GM18511 (cell line): ENCODE measurements around the gene WBP11.

Source experiments
- ATAC-seq: cut with Tn5 transposase; IDR thresholded peaks from one replicate; pipeline ENCODE4 v1.9.1; 2021; ENCODE audit warnings: mild to moderate bottlenecking, moderate library complexity; ENCODE audit not compliant: unreplicated experiment

The WBP11 gene

GRCh38 chr12:14803011-14803829, at the start of gene WBP11, which contains the start of gene C12orf60:
Gene WBP11, minus strand, starts transcription at chr12:14803478. Its CDS starts 2,095 bp downstream, at chr12:14801383.
Gene C12orf60, plus strand, starts transcription at chr12:14803670. Its CDS starts 19,266 bp downstream, at chr12:14822936.
- ATAC-seq: peak; percentile 99

- no peak for ATAC-seq
Measured at GRCh38 chr12:14852880-14853279, 49.6 kb upstream of the WBP11 start.

- peak; percentile 80 for ATAC-seq
Measured at GRCh38 chr12:14850929-14851663, 47.8 kb upstream of the WBP11 start.

- ATAC-seq: no peak
Measured at GRCh38 chr12:14849661-14850060, 46.4 kb upstream of the WBP11 start.

- no peak for ATAC-seq
Measured at GRCh38 chr12:14846876-14847580, 43.8 kb upstream of the WBP11 start.

- no peak for ATAC-seq
Measured at GRCh38 chr12:14846042-14846587, 42.8 kb upstream of the WBP11 start.

- ATAC-seq: no peak
Measured at GRCh38 chr12:14845350-14845750, 42.1 kb upstream of the WBP11 start.

- ATAC-seq: no peak
Measured at GRCh38 chr12:14844401-14844800, 41.1 kb upstream of the WBP11 start.

GRCh38 chr12:14843425-14843887, 40.2 kb upstream of the WBP11 start, which contains the start of gene ART4:
Gene ART4, minus strand, starts transcription at chr12:14843526. Its CDS starts 413 bp downstream, at chr12:14843113.
- ATAC-seq: no peak

- no peak for ATAC-seq
Measured at GRCh38 chr12:14842315-14842714, 39.0 kb upstream of the WBP11 start.

- no peak for ATAC-seq
Measured at GRCh38 chr12:14841761-14842160, 38.5 kb upstream of the WBP11 start.

- ATAC-seq: no peak
Measured at GRCh38 chr12:14840616-14841015, 37.3 kb upstream of the WBP11 start.

- no peak for ATAC-seq
Measured at GRCh38 chr12:14839262-14839661, 36.0 kb upstream of the WBP11 start.

- ATAC-seq: no peak
Measured at GRCh38 chr12:14836336-14837210, 33.3 kb upstream of the WBP11 start.

GRCh38 chr12:14834509-14834908, 31.2 kb upstream of the WBP11 start:
- ATAC-seq: no peak

GRCh38 chr12:14833952-14834351, 30.7 kb upstream of the WBP11 start:
- no peak for ATAC-seq

GRCh38 chr12:14833336-14833735, 30.1 kb upstream of the WBP11 start:
- no peak for ATAC-seq

GRCh38 chr12:14828892-14829291, 25.6 kb upstream of the WBP11 start:
- ATAC-seq: peak; percentile 85

- no peak for ATAC-seq
Measured at GRCh38 chr12:14827043-14827442, 23.8 kb upstream of the WBP11 start.

- no peak for ATAC-seq
Measured at GRCh38 chr12:14826491-14826890, 23.2 kb upstream of the WBP11 start.
